Ishikawa (cell line): ENCODE results near the gene TBCE.

Experiments
- CEBPB ChIP-seq: IDR thresholded peaks from 2 replicates; pipeline ENCODE4 v1.6.1; 2012
- CREB1 ChIP-seq: IDR thresholded peaks from 2 replicates; pipeline ENCODE4 v1.6.1; 2012; ENCODE audit warnings: low read depth
- EGR1 ChIP-seq: IDR thresholded peaks from 2 replicates; pipeline ENCODE4 v1.6.1; 2012
- EP300 ChIP-seq: IDR thresholded peaks from 2 replicates; pipeline ENCODE4 v1.6.1; 2012; ENCODE audit warnings: borderline replicate concordance
- FOXM1 ChIP-seq: IDR thresholded peaks from 2 replicates; pipeline ENCODE4 v1.6.1; 2012; ENCODE audit warnings: low read depth, borderline replicate concordance
- MAX ChIP-seq: IDR thresholded peaks from 2 replicates; pipeline ENCODE4 v1.6.1; 2012
- NFIC ChIP-seq: IDR thresholded peaks from 2 replicates; pipeline ENCODE4 v1.6.1; 2012
- RAD21 ChIP-seq: IDR thresholded peaks from 2 replicates; pipeline ENCODE4 v1.6.1; 2012; ENCODE audit warnings: low read depth
- REST ChIP-seq: IDR thresholded peaks from 2 replicates; pipeline ENCODE4 v1.6.1; 2012; ENCODE audit warnings: low read depth, mild to moderate bottlenecking
- TAF1 ChIP-seq: IDR thresholded peaks from 2 replicates; pipeline ENCODE4 v1.6.1; 2012; ENCODE audit warnings: low read depth, mild to moderate bottlenecking
- TCF12 ChIP-seq: IDR thresholded peaks from 2 replicates; pipeline ENCODE4 v1.6.1; 2012; ENCODE audit warnings: low read depth
- TEAD4 ChIP-seq: IDR thresholded peaks from 2 replicates; pipeline ENCODE4 v1.6.1; 2012
- YY1 ChIP-seq: IDR thresholded peaks from 2 replicates; pipeline ENCODE4 v1.6.1; 2012; ENCODE audit warnings: low read depth
- ZBTB7A ChIP-seq: IDR thresholded peaks from 2 replicates; pipeline ENCODE4 v1.6.1; 2012; ENCODE audit warnings: low read depth
- TF ChIP-seq, protein P1 (sequence below): IDR thresholded peaks from 2 replicates; pipeline ENCODE4 v1.6.1; 2012

Gene TBCE

GRCh38 chr1:235351898-235352297, 15.3 kb upstream of the TBCE start:
- TF ChIP-seq CEBPB (no peak), EGR1 (no peak), TEAD4 (no peak), EP300 (no peak), YY1 (no peak), REST (no peak), MAX (no peak), TAF1 (no peak), FOXM1 (no peak), RAD21 (no peak), TCF12 (no peak), NFIC (no peak)
- TF ChIP-seq, protein P1, sequence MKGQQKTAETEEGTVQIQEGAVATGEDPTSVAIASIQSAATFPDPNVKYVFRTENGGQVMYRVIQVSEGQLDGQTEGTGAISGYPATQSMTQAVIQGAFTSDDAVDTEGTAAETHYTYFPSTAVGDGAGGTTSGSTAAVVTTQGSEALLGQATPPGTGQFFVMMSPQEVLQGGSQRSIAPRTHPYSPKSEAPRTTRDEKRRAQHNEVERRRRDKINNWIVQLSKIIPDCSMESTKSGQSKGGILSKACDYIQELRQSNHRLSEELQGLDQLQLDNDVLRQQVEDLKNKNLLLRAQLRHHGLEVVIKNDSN, result no peak

GRCh38 chr1:235357485-235358373, 9.5 kb upstream of the TBCE start:
- no peak for TF ChIP-seq FOXM1
- no peak for TF ChIP-seq TAF1
- TF ChIP-seq, protein P1, result no peak
- TF ChIP-seq MAX, result no peak
- no peak for TF ChIP-seq ZBTB7A
- no peak for TF ChIP-seq TEAD4
- TF ChIP-seq REST, result no peak
- no peak for TF ChIP-seq CREB1
- TF ChIP-seq EGR1, result no peak
- TF ChIP-seq EP300, result no peak
- TF ChIP-seq TCF12, result no peak

DNA sequence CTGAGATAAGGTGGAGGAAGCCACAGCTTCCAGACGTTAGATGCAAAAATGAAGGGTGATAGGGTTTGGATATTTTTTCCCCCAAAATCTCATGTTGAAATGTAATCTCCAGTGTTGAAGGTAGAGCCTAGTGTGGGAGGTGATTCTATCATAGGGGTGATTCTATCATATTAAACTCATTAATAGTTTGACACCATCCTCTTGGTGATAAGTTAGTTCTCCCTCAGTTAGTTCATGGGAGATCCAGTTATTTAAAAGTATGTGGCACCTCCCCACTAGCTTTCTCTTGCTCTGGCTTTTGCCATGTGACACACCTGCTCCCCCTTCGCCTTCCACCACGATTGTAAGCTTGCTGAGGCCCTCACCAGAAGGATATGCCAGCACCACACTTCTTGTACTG, 8.3 kb upstream of the TBCE start:
- TF ChIP-seq ZBTB7A (no peak), FOXM1 (no peak), TEAD4 (no peak), CEBPB (no peak), REST (no peak), TAF1 (no peak), EP300 (no peak), TCF12 (no peak), EGR1 (no peak)

- no peak for TF ChIP-seq CREB1
These were observed 941 bp upstream of the TBCE start for GRCh38 chr1:235366286-235366685.

DNA sequence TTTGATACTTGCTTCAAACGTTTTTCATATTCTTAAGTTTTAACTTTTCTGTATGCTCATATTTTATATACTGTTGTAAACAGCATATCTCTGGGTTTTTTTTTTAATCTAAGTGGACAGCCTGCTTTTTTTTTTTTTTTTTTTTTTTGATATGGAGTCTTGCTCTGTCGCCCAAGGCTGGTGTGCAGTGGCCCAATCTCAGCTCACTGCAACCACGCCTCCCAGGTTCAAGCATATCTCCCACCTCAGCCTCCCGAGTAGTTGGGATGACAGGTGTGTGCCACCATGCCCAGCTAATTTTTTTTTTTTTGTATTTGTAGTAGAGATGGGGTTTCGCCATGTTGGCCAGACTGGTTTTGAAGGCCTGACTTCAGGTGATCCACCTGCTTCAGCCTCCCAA, 1.2 kb downstream of the TBCE start:
- TF ChIP-seq CEBPB (no peak), MAX (no peak), EGR1 (no peak), TAF1 (no peak), NFIC (no peak), ZBTB7A (no peak), FOXM1 (no peak), REST (no peak), CREB1 (no peak), RAD21 (no peak), YY1 (no peak), EP300 (no peak), TCF12 (no peak)
- TF ChIP-seq, protein P1, result no peak
